MCF 10A (cell line): ENCODE measurements around the gene HTR4. TPM values are rescaled to one million over a fixed set of nuclear protein-coding genes. Genes with fewer than 3 reads are reported as not detected.
A peak's percentile ranks its signal among the peaks of the same experiment; 100 is the strongest.
"Not testable (repeated sequence)": the region's sequence is repeated elsewhere in the genome, so short reads cannot be mapped to it uniquely, and the experiment has no call there.

Experiments
- BruUV-seq: library from RNA; stranded (reverse); fragments of 400-500 nt; replicated peaks from 2 replicates; lab custom pipeline; 2021; lab: Mats Ljungman, UMichigan
- CTCF ChIA-PET: fragments of 300-600 bp; sonication (Branson Sonifier 250); formaldehyde crosslinking; extraction: SDS; loops from one replicate; lab custom pipeline; 2021; ENCODE audit warnings: antibody characterized with exemption, inconsistent platforms; lab: Yijun Ruan, JAX
- POLR2A ChIA-PET: fragments of 300-600, 350-650 bp; sonication (Branson Sonifier 250); formaldehyde crosslinking; extraction: SDS; loops from one replicate; lab custom pipeline; 2020; ENCODE audit warnings: antibody characterized with exemption, inconsistent platforms; lab: Yijun Ruan, JAX
- DNase-seq: peaks from one replicate; pipeline ENCODE4 v3.0.0-alpha.2; 2018; ENCODE audit not compliant: unreplicated experiment
- H3K27ac Mint-ChIP-seq: one replicate; pipeline ENCODE4 v1.8.0; 2022; ENCODE audit warnings: mild to moderate bottlenecking, low read depth, mixed read lengths; ENCODE audit not compliant: unreplicated experiment
- H3K27me3 Mint-ChIP-seq: one replicate; pipeline ENCODE4 v1.8.0; 2022; ENCODE audit warnings: mixed read lengths; ENCODE audit not compliant: insufficient read depth, unreplicated experiment
- H3K36me3 Mint-ChIP-seq: one replicate; pipeline ENCODE4 v1.8.0; 2022; ENCODE audit warnings: mild to moderate bottlenecking, moderate library complexity, mixed read lengths; ENCODE audit not compliant: insufficient read depth, unreplicated experiment
- H3K4me1 Mint-ChIP-seq: one replicate; pipeline ENCODE4 v1.8.0; 2022; ENCODE audit warnings: mixed read lengths; ENCODE audit not compliant: insufficient read depth, unreplicated experiment
- H3K4me3 Mint-ChIP-seq: one replicate; pipeline ENCODE4 v1.8.0; 2022; ENCODE audit warnings: mild to moderate bottlenecking, moderate library complexity, mixed read lengths; ENCODE audit not compliant: unreplicated experiment
- H3K9me3 Mint-ChIP-seq: one replicate; pipeline ENCODE4 v1.8.0; 2022; ENCODE audit warnings: mixed read lengths; ENCODE audit not compliant: unreplicated experiment
- intact Hi-C: fragments of 100-400 bp; cut with micrococcal nuclease; formaldehyde crosslinking; loops from 2 replicates; pipeline ENCODE4 v1.14.1; 2022
- total RNA-seq: library from RNA; stranded (reverse); gene quantifications from 2 replicates; pipeline ENCODE4 v1.2.3, GENCODE V29; 2022
- TF ChIP-seq, protein P1 (sequence below): fragments of 200-600 bp; IDR thresholded peaks from one replicate; pipeline ENCODE4 v1.8.0; 2022; ENCODE audit warnings: antibody characterized with exemption, mild to moderate bottlenecking; ENCODE audit not compliant: unreplicated experiment

HTR4 gene
- total RNA-seq, 1 experiment from 2014 or later = not detected

DNA sequence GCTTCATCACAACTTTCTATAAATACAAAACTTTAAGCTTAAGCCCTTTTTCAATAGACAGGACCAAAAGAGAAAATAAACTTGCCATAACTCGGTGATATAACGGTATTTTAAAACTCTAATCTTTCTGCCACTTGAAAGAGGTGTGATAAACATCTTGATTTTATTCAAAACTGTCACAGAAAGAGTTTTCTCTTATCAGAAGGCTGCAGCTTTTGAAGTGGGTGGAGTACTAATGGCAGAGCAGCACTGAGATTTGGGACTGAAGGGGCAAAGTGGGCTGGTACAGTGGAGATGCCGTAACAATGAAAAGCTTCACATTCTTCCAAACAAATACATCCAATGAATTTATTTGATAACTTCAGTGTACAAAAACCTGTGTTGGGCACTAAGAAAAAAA lies 178.0 kb downstream of the HTR4 start:
- Mint-ChIP-seq H3K27me3 (peaks cover 32% of the 10 kb centered on the region), H3K36me3 (no peaks in the 10 kb centered on the region), H3K27ac (no peak overlapping the region), H3K9me3 (no peaks in the 10 kb centered on the region), H3K4me3 (no peak overlapping the region), H3K4me1 (peaks cover 4% of the 10 kb centered on the region)
- BruUV-seq = no TSS peak
- TF ChIP-seq, protein P1, sequence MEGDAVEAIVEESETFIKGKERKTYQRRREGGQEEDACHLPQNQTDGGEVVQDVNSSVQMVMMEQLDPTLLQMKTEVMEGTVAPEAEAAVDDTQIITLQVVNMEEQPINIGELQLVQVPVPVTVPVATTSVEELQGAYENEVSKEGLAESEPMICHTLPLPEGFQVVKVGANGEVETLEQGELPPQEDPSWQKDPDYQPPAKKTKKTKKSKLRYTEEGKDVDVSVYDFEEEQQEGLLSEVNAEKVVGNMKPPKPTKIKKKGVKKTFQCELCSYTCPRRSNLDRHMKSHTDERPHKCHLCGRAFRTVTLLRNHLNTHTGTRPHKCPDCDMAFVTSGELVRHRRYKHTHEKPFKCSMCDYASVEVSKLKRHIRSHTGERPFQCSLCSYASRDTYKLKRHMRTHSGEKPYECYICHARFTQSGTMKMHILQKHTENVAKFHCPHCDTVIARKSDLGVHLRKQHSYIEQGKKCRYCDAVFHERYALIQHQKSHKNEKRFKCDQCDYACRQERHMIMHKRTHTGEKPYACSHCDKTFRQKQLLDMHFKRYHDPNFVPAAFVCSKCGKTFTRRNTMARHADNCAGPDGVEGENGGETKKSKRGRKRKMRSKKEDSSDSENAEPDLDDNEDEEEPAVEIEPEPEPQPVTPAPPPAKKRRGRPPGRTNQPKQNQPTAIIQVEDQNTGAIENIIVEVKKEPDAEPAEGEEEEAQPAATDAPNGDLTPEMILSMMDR = no peak
- intact Hi-C loops = no loop called here
- ChIA-PET POLR2A (interaction anchor here (1.3 kb wide), 1 partner anchor 11 kb away, joined by 4 read pairs; no protein-coding TSS in a partner anchor), CTCF (interaction anchor here (0.6 to 1.5 kb wide), 4 partner anchors 33 to 1129 kb away, joined by 3 to 4 read pairs (median 3); partner anchors contain the start of gene SH3TC2)
- DNase-seq = no peak

DNA sequence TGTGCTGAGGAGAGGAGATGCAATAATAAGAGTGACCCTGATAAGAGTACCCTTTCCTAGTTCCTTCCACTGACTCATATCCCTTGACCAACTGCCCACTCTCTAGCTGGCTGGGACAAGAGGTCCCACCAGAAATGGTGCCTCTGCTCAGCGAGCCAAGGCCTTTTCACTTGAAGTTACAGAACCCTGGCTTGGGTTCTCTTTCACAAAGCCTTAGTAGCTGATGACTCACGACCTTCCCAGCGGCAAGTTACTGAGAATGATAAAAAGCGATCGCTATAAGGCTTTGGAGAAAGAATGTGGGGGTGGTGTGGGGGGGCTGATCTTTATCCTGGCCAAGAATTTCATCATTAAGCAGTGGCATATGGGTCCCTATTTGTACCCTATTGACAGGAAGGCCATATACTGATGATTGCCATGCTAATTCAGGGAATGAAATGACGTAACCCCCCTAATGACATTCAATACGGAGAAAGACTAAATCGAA lies 180.3 kb downstream of the HTR4 start:
- CTCF ChIA-PET = no interaction called here
- no peak overlapping the region for H3K4me3 Mint-ChIP-seq
- peaks cover 32% of the 10 kb centered on the region for H3K27me3 Mint-ChIP-seq
- peaks cover 10% of the 10 kb centered on the region for H3K4me1 Mint-ChIP-seq
- peak; percentile 63 for DNase-seq
- TF ChIP-seq, protein P1 = no peak
- intact Hi-C loops = no loop called here
- H3K36me3 Mint-ChIP-seq = no peaks in the 10 kb centered on the region
- no peak overlapping the region for H3K27ac Mint-ChIP-seq
- H3K9me3 Mint-ChIP-seq = no peaks in the 10 kb centered on the region
- POLR2A ChIA-PET = no interaction called here
- BruUV-seq = no TSS peak

DNA sequence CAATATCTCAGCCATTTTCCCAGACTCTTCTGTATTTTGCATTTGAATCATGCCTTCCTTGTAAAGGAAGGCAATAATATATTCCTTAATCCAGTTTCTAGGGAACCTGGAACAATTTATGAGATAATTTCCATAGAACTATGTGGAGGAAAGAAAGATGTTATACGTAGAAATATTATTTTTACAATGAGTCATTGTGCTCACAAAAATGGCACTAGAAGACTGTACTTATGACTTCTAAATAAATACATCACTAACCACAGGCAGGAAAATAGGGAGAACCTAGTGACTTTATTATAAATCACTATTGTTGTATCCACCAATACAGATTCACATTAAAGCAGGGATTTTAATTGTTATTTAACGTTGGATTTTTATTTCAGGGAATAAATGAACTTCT lies 182.9 kb downstream of the HTR4 start:
- DNase-seq = peak; percentile 18
- no TSS peak for BruUV-seq
- H3K27ac Mint-ChIP-seq = no peak overlapping the region
- H3K9me3 Mint-ChIP-seq = no peaks in the 10 kb centered on the region
- H3K27me3 Mint-ChIP-seq = peaks cover 10% of the 10 kb centered on the region
- no peaks in the 10 kb centered on the region for H3K36me3 Mint-ChIP-seq
- intact Hi-C loops = no loop called here
- TF ChIP-seq, protein P1 = no peak
- H3K4me3 Mint-ChIP-seq = no peak overlapping the region
- peaks cover 10% of the 10 kb centered on the region for H3K4me1 Mint-ChIP-seq
- POLR2A ChIA-PET = no interaction called here
- CTCF ChIA-PET = no interaction called here

DNA sequence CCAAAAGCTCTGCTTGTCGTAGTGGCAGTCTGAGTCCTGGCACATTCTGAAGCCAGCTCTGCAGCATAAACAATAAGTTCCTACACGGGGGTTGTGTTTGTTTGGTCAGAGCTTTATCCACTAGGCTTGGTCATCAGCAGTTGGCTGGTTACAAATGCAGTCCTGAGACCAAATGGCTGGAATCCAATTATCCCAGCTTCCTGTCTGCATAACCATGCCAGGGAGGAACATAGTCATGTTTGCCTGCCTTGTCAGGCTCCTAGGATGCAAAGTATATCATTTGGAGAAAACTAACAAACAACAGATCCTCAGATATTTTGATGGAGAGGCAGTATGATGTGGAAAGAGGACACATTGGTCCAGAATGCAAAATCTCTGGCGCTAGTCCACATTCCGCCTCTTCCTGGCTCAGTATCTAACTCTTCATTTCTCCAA lies 184.8 kb downstream of the HTR4 start:
- no TSS peak for BruUV-seq
- Mint-ChIP-seq H3K27ac (no peak overlapping the region), H3K36me3 (no peaks in the 10 kb centered on the region), H3K4me1 (peaks cover 10% of the 10 kb centered on the region), H3K9me3 (no peaks in the 10 kb centered on the region), H3K27me3 (no peaks in the 10 kb centered on the region), H3K4me3 (no peak overlapping the region)
- intact Hi-C loops = no loop called here
- POLR2A ChIA-PET = no interaction called here
- TF ChIP-seq, protein P1 = no peak
- peak; percentile 75 for DNase-seq
- CTCF ChIA-PET = interaction anchor here (0.7 to 3.1 kb wide), 5 partner anchors 26 to 445 kb away, joined by 3 to 17 read pairs (median 4); no protein-coding TSS in a partner anchor

DNA sequence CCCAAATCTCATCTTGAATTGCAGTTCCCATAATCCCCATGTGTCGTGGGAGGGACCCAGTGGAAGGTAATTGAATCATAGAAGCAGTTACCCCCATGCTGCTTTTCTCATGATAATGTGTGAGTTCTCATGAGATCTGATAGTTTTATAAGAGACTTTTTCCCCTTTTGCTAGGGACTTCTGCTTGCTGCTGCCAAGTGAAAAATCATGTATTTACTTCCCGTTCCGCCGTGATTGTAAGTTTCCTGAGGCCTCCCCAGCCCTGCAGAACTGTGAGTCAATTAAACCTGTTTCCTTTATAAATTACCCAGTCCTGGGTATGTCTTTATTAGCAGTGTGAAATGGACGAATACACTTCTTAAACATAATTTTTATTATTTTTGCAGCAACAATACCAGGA lies 185.6 kb downstream of the HTR4 start:
- H3K4me3 Mint-ChIP-seq, H3K36me3 Mint-ChIP-seq, DNase-seq, BruUV-seq, H3K27me3 Mint-ChIP-seq, POLR2A ChIA-PET, H3K4me1 Mint-ChIP-seq, H3K27ac Mint-ChIP-seq, intact Hi-C loops, H3K9me3 Mint-ChIP-seq: not testable (repeated sequence)
- CTCF ChIA-PET = interaction anchor here (0.7 to 3.1 kb wide), 4 partner anchors 25 to 446 kb away, joined by 3 to 17 read pairs (median 8); no protein-coding TSS in a partner anchor
